H9 (cell line): Measurements from ENCODE around the gene POR. TPM values are rescaled to one million over a fixed set of nuclear protein-coding genes. Genes with fewer than 3 reads are reported as not detected.

Source experiments
- DNase-seq: peaks from one replicate; pipeline ENCODE4 v3.0.0-alpha.2; 2017
- H2AFZ ChIP-seq: one replicate; pipeline ENCODE4 v1.6.1; 2013; ENCODE audit warnings: mild to moderate bottlenecking, low read length, control low read depth, moderate library complexity
- H2AK5ac ChIP-seq: 2 replicates; pipeline ENCODE4 v1.6.1; 2013; ENCODE audit warnings: low read length, control low read depth, mixed read lengths; ENCODE audit not compliant: insufficient read length
- H2BK120ac ChIP-seq: one replicate; pipeline ENCODE4 v1.6.1; 2013; ENCODE audit warnings: low read depth, mild to moderate bottlenecking, low read length, control low read depth, inconsistent platforms; ENCODE audit not compliant: poor library complexity, severe bottlenecking
- H2BK12ac ChIP-seq: 2 replicates; pipeline ENCODE4 v1.6.1; 2013; ENCODE audit warnings: low read length, control low read depth, mixed read lengths, low read depth; ENCODE audit not compliant: insufficient read length
- H2BK15ac ChIP-seq: 2 replicates; pipeline ENCODE4 v1.6.1; 2013; ENCODE audit warnings: low read depth, low read length, control low read depth
- H2BK20ac ChIP-seq: one replicate; pipeline ENCODE4 v1.6.1; 2013; ENCODE audit warnings: low read depth, mild to moderate bottlenecking, low read length, control low read depth, inconsistent platforms; ENCODE audit not compliant: poor library complexity, severe bottlenecking
- H2BK5ac ChIP-seq: 2 replicates; pipeline ENCODE4 v1.6.1; 2013; ENCODE audit warnings: low read length, control low read depth, mixed read lengths; ENCODE audit not compliant: insufficient read length
- H3K14ac ChIP-seq: 2 replicates; pipeline ENCODE4 v1.6.1; 2013; ENCODE audit warnings: low read length, control low read depth; ENCODE audit not compliant: insufficient read depth
- H3K18ac ChIP-seq: 2 replicates; pipeline ENCODE4 v1.6.1; 2013; ENCODE audit warnings: low read depth, mild to moderate bottlenecking, mixed read lengths, low read length, control low read depth; ENCODE audit not compliant: insufficient read length
- H3K23ac ChIP-seq: 2 replicates; pipeline ENCODE4 v1.6.1; 2013; ENCODE audit warnings: low read length, control low read depth, mixed read lengths, low read depth; ENCODE audit not compliant: insufficient read length
- H3K23me2 ChIP-seq: 2 replicates; pipeline ENCODE4 v1.6.1; 2013; ENCODE audit warnings: low read depth, mild to moderate bottlenecking, mixed read lengths, low read length, control low read depth; ENCODE audit not compliant: insufficient read length, poor library complexity, severe bottlenecking
- H3K27ac ChIP-seq: 2 replicates; pipeline ENCODE4 v1.5.1; 2013; ENCODE audit warnings: low read length, control low read depth, mixed read lengths, low read depth; ENCODE audit not compliant: insufficient read length
- H3K27me3 ChIP-seq: 2 replicates; pipeline ENCODE4 v1.6.1; 2013; ENCODE audit warnings: low read length, control low read depth, inconsistent platforms; ENCODE audit not compliant: insufficient read depth
- H3K4ac ChIP-seq: 2 replicates; pipeline ENCODE4 v1.6.1; 2013; ENCODE audit warnings: low read depth, mild to moderate bottlenecking, control low read depth, inconsistent platforms, low read length, moderate library complexity
- H3K4me1 ChIP-seq: 2 replicates; pipeline ENCODE4 v1.6.1; 2013; ENCODE audit warnings: low read length, control low read depth, inconsistent platforms; ENCODE audit not compliant: insufficient read depth
- H3K4me2 ChIP-seq: 2 replicates; pipeline ENCODE4 v1.6.1; 2013; ENCODE audit warnings: low read length, control low read depth, mixed read lengths; ENCODE audit not compliant: insufficient read length, insufficient read depth
- H3K56ac ChIP-seq: 2 replicates; pipeline ENCODE4 v1.6.1; 2013; ENCODE audit warnings: low read depth, mild to moderate bottlenecking, mixed read lengths, low read length, control low read depth; ENCODE audit not compliant: insufficient read length
- H3K79me1 ChIP-seq: 2 replicates; pipeline ENCODE4 v1.6.1; 2013; ENCODE audit warnings: low read depth, mild to moderate bottlenecking, moderate library complexity, low read length, control low read depth, inconsistent platforms; ENCODE audit not compliant: insufficient read depth, poor library complexity, severe bottlenecking
- H3K79me2 ChIP-seq: 2 replicates; pipeline ENCODE4 v1.6.1; 2013; ENCODE audit warnings: low read length, control low read depth, inconsistent platforms; ENCODE audit not compliant: insufficient read depth
- H3K9ac ChIP-seq: 2 replicates; pipeline ENCODE4 v1.6.1; 2013; ENCODE audit warnings: low read length, control low read depth, mixed read lengths; ENCODE audit not compliant: insufficient read length; ENCODE audit errors: extremely low read depth
- H3K9me3 ChIP-seq: one replicate; pipeline ENCODE4 v1.6.1; 2013; ENCODE audit warnings: low read depth, low read length, inconsistent platforms; ENCODE audit not compliant: control insufficient read depth
- H3T11ph ChIP-seq: one replicate; pipeline ENCODE4 v1.6.1; 2013; ENCODE audit warnings: mild to moderate bottlenecking, low read length, control low read depth, inconsistent platforms
- H4K20me1 ChIP-seq: one replicate; pipeline ENCODE4 v1.6.1; 2013; ENCODE audit not compliant: control insufficient read depth, insufficient read length, insufficient read depth
- H4K5ac ChIP-seq: 2 replicates; pipeline ENCODE4 v1.6.1; 2013; ENCODE audit warnings: low read depth, mild to moderate bottlenecking, mixed read lengths, low read length, control low read depth; ENCODE audit not compliant: insufficient read length
- H4K8ac ChIP-seq: replicated peaks from 2 replicates; pipeline ENCODE4 v1.6.1; 2013; ENCODE audit warnings: low read length, control low read depth, mixed read lengths, low read depth; ENCODE audit not compliant: insufficient read length
- H4K91ac ChIP-seq: 2 replicates; pipeline ENCODE4 v1.6.1; 2013; ENCODE audit warnings: low read depth, mild to moderate bottlenecking, moderate library complexity, mixed read lengths, low read length, control low read depth; ENCODE audit not compliant: insufficient read length
- H3K27ac Mint-ChIP-seq, 3 experiments: 2 replicates in 2 of 3; 3 replicates in 1 of 3; pipeline ENCODE4 v1.8.0; 2020 to 2021; ENCODE audit warnings: mixed read lengths in 3 of 3, mild to moderate bottlenecking in 1 of 3, moderate library complexity in 1 of 3
- H3K27me3 Mint-ChIP-seq: 2 replicates; pipeline ENCODE4 v1.8.0; 2021; ENCODE audit warnings: low read depth, mild to moderate bottlenecking, moderate library complexity, mixed read lengths
- H3K36me3 Mint-ChIP-seq, 3 experiments: 2 replicates in 2 of 3; 3 replicates in 1 of 3; pipeline ENCODE4 v1.8.0; 2020 to 2021; ENCODE audit warnings: low read depth in 3 of 3, mixed read lengths in 3 of 3; ENCODE audit not compliant: insufficient read depth in 1 of 3
- H3K4me1 Mint-ChIP-seq, 2 experiments: 2 replicates each; pipeline ENCODE4 v1.8.0; 2020; ENCODE audit warnings: mixed read lengths in 2 of 2
- H3K4me3 Mint-ChIP-seq, 2 experiments: 2 replicates in 1 of 2; 3 replicates in 1 of 2; pipeline ENCODE4 v1.8.0; 2020 to 2021; ENCODE audit warnings: mild to moderate bottlenecking in 2 of 2, mixed read lengths in 2 of 2, moderate library complexity in 1 of 2
- H3K9me3 Mint-ChIP-seq, 2 experiments: 2 replicates in 1 of 2; 3 replicates in 1 of 2; pipeline ENCODE4 v1.8.0; 2020; ENCODE audit warnings: mild to moderate bottlenecking in 2 of 2, mixed read lengths in 2 of 2, moderate library complexity in 1 of 2
- CTCF ChIP-seq: fragments of 200-600 bp; sonication (generic); conservative IDR thresholded peaks from 3 replicates; pipeline ENCODE4 v1.8.0; 2021; ENCODE audit warnings: antibody characterized with exemption, mild to moderate bottlenecking
- WGBS: extraction: QIAGEN DNeasy Blood & Tissue Kit; methylation state at CpG from one replicate; pipeline ENCODE4 v1.1.7; 2013; ENCODE audit warnings: missing lambda C conversion rate, low lambda C conversion rate, mixed read lengths; ENCODE audit not compliant: insufficient read length; ENCODE audit errors: extremely low coverage; 5-methylcytosine and 5-hydroxymethylcytosine counted together
- total RNA-seq: library from RNA; stranded (reverse); gene quantifications from 2 replicates; pipeline ENCODE4 v1.2.1, GENCODE V29; 2021

Gene POR
- total RNA-seq, 1 experiment from 2014 or later = 128 TPM

- Mint-ChIP-seq H3K36me3 (no peaks in the 10 kb centered on the region), H3K4me3 (peak overlapping the region in 1 of 2 experiments; percentile 5; a peak in 2 of 5 replicates), H3K27me3 (peaks cover 6% of the 10 kb centered on the region), H3K4me1 (peaks cover 4 to 7% of the 10 kb centered on the region in 2 experiments; a peak in 2 of 4 replicates), H3K27ac (peak overlapping the region in 1 of 3 experiments; percentile 65; a peak in 1 of 7 replicates), H3K9me3 (no peaks in the 10 kb centered on the region; a peak in 1 of 5 replicates)
- Histone ChIP-seq H3K79me2 (no peaks in the 10 kb centered on the region), H3K27ac (no peak overlapping the region), H2AK5ac (no peak overlapping the region), H3K18ac (no peak overlapping the region), H3K9ac (no peak overlapping the region), H2BK120ac (no peak overlapping the region), H3K56ac (no peak overlapping the region), H2BK20ac (no peak overlapping the region), H3K4me1 (no peaks in the 10 kb centered on the region), H3K9me3 (no peaks in the 10 kb centered on the region), H2BK12ac (no peak overlapping the region), H4K20me1 (no peaks in the 10 kb centered on the region), H2BK15ac (no peak overlapping the region), H3T11ph (no peak overlapping the region), H3K79me1 (no peaks in the 10 kb centered on the region), H4K91ac (no peak overlapping the region), H3K4ac (no peak overlapping the region), H2AFZ (no peak overlapping the region), H3K4me2 (no peak overlapping the region), H2BK5ac (no peak overlapping the region), H3K27me3 (no peaks in the 10 kb centered on the region), H3K14ac (no peak overlapping the region), H3K23me2 (no peaks in the 10 kb centered on the region), H3K23ac (no peak overlapping the region), H4K8ac (no peak overlapping the region), H4K5ac (no peak overlapping the region)
- DNase-seq = no peak
- no peak for TF ChIP-seq CTCF
- no CpG with 5 or more reads among the region's 5 CpGs for WGBS
Observed at GRCh38 chr7:75866114-75866488, 48.9 kb upstream of the POR start.
